Measurements from ENCODE around the gene ZNF584. TPM values are rescaled to one million over a fixed set of nuclear protein-coding genes. Genes with fewer than 3 reads are reported as not detected.

ZNF584 gene
- total RNA-seq, 2 donors from 2014 or later, result 10.8 to 19.4 TPM

DNA sequence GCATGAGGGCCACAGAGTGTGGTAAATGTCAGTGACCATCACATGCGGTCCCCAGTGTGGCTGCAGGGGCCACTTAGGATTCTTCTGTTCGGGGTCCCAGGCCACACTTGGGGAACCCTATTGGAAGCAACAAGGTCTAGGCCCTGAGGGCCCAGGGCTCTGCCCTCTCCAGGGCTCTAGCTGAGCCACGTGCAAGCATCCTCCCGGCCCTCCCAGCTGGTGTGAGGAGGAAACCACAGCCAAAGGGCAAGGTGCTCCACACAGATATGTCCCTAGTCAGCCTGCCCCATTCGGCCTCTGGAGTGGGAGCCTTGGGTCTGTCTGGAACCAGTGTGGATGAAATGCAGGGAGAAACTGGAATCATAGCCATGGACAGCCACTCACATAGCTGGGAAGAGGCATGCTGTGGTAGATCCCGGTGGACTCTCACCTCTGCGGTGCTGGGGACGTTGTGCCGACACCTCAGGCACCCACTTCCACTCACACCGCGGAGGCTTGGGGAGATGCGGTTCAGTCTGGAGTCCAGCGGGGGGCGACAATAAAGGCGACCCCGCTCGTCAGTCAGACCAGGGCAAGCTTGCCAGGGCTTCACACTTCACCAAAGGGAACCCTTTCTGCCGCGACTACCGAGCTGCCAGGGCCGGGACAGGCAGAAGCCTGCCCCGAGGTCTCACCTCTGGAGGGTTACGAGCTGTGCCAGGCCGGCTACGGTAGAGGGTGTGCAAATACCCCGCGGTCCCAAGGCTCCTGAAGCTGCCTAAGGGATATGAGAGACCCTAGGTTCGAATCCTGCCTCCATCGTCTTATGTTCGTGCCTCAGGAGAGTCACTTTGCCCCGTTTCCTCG, 41.6 kb upstream of the ZNF584 start:
- no peak for DNase-seq (ENCODE audit: low spot score)
- 84% methylated on average over 32 of the region's 32 CpGs for WGBS
- Histone ChIP-seq H3K9me3 (no peaks in the 10 kb centered on the region), H3K27me3 (replicated peaks; ENCODE audit: insufficient read depth) (no peaks in the 10 kb centered on the region), H3K36me3 (no peaks in the 10 kb centered on the region), H3K4me1 (replicated peaks) (no peaks in the 10 kb centered on the region), H3K27ac (no peak overlapping the region), H3K4me3 (no peak overlapping the region)
- intact Hi-C loops (cut with DNase I), result no loop called here
- no peak for TF ChIP-seq POLR2AphosphoS5 (IDR thresholded peaks at IDR 0.05)
- no peak for TF ChIP-seq POLR2A (IDR thresholded peaks at IDR 0.05)
- TF ChIP-seq, protein P1, sequence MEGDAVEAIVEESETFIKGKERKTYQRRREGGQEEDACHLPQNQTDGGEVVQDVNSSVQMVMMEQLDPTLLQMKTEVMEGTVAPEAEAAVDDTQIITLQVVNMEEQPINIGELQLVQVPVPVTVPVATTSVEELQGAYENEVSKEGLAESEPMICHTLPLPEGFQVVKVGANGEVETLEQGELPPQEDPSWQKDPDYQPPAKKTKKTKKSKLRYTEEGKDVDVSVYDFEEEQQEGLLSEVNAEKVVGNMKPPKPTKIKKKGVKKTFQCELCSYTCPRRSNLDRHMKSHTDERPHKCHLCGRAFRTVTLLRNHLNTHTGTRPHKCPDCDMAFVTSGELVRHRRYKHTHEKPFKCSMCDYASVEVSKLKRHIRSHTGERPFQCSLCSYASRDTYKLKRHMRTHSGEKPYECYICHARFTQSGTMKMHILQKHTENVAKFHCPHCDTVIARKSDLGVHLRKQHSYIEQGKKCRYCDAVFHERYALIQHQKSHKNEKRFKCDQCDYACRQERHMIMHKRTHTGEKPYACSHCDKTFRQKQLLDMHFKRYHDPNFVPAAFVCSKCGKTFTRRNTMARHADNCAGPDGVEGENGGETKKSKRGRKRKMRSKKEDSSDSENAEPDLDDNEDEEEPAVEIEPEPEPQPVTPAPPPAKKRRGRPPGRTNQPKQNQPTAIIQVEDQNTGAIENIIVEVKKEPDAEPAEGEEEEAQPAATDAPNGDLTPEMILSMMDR (IDR thresholded peaks at IDR 0.05), result no peak

DNA sequence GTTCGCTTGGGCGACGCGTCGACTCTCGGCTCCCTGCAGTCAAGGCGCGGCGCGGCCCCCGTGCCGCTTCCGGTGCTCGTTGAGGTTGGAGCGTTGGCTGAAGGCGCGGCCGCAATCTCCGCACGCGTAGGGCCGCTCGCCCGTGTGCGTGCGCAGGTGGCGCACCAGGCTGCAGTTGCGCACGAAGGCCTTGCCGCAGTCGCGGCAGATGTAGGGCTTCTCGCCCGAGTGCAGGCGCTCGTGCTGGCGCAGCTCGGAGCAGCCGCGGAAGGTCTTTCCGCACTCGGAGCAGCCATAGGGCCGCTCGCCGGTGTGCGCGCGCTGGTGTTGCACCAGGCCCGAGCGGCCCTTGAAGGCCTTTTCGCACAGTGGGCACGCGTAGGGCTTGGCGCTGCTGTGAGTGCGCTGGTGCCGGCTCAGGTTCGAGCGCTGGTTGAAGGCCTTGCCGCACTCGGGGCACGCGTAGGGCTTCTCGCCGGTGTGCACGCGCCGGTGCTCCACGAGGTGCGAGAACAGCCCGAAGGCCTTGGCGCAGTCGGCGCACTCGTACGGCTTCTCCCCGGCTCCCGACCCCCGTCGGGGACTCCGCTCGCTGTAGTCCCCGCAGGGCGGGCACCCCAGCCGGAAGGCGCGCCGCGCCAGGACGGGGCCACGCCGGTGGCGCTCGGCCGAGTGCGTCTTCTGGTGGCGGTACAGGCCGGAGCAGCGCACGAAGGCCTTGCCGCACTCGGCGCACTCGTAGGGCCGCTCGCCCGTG, 40.6 kb upstream of the ZNF584 start:
- WGBS, result 74% methylated on average over 72 of the region's 106 CpGs
- no peaks in the 10 kb centered on the region for H3K27me3 ChIP-seq (replicated peaks; ENCODE audit: insufficient read depth)
- H3K36me3 ChIP-seq, result no peaks in the 10 kb centered on the region
- H3K4me1 ChIP-seq (replicated peaks), result no peaks in the 10 kb centered on the region
- H3K4me3 ChIP-seq, result no peak overlapping the region
- no peaks in the 10 kb centered on the region for H3K9me3 ChIP-seq
- TF ChIP-seq POLR2AphosphoS5 (IDR thresholded peaks at IDR 0.05) (no peak), POLR2A (IDR thresholded peaks at IDR 0.05) (no peak)
- TF ChIP-seq, protein P1 (IDR thresholded peaks at IDR 0.05), result no peak
- no peak overlapping the region for H3K27ac ChIP-seq
- intact Hi-C loops (cut with DNase I), result no loop called here
- no peak for DNase-seq (ENCODE audit: low spot score)

DNA sequence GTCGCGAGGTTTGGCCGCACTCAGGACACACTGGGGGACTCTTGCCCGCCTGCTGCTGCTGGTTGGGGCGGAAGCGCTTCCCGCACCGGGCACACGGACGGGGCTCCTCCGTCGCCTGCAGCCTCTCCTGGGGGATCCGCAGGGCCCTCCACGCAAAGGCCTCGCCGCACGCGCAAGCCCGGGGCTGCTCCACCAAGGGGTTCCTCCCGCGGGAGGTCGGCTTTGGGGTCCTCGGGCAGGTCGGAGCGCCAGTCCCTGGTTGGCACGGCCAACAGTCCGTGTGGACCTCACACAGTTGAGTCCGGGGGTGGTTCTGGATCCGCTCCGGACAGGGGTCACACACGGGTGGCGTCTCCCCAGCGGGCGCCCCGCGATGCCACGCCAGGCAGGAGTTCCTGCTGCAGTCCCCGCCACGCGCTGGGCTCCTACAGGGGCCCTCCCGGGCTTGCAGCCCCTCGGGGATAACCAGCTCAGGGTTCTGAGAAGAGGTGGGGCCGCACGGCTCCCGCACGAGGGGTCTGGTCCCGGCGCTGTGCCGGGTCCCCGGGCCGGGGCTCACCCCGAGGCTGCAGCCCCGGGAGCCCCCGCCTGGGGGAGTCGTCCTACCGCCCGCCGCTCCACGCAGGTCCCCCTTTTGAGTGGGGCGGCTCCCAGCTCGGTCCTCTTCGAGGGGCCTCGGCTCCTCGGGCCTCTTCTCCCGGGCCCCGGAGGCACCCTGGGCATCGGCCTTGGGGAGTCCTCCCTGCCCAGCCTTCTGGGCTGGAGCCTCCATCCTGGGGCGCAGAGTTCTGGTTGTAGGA, 39.7 kb upstream of the ZNF584 start:
- Histone ChIP-seq H3K9me3 (no peaks in the 10 kb centered on the region), H3K27ac (no peak overlapping the region), H3K36me3 (no peaks in the 10 kb centered on the region), H3K4me3 (no peak overlapping the region), H3K4me1 (replicated peaks) (no peaks in the 10 kb centered on the region), H3K27me3 (replicated peaks; ENCODE audit: insufficient read depth) (no peaks in the 10 kb centered on the region)
- TF ChIP-seq POLR2A (IDR thresholded peaks at IDR 0.05) (no peak), POLR2AphosphoS5 (IDR thresholded peaks at IDR 0.05) (no peak)
- TF ChIP-seq, protein P1 (IDR thresholded peaks at IDR 0.05), result no peak
- WGBS, result 90% methylated on average over 64 of the region's 68 CpGs
- no peak for DNase-seq (ENCODE audit: low spot score)
- intact Hi-C loops (cut with DNase I), result no loop called here

DNA sequence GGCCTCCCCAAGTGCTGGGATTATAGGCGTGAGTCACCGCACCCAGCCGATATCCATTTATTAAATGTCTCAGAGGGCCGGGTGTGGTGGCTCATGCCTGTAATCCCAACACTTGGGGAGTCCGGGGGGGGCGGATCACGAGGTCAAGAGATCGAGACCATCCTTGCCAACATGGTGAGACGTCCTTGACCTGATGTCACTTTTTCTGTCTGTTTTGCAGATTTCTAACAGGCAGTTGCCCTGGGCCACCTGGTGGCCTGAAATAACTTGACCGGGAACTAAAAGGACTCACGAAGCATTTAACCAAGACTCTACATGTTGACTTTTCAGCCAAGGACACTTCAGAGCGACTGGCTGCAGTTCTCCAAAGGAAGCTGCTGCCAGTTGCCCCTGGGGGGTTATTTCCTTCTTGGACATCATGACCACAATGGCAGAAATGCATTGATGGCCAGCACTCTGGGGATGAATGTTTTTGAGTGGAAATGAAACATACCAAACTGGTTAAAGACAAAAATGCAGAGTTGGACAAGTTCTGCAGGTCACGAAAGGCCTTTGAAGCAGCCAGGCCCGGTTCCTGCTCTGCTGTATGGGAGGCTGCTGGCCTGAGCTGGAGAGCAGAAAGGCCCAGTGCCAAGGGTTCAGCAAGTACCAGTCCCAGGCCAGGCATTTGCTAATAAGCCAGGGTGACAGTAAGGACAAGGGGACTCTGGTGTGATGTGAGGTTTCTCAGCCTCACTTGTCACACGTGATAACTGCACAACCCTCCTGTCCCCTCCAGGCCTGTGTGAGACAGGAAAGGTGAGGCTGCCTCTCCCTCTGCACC, 35.9 kb upstream of the ZNF584 start:
- no peak for TF ChIP-seq POLR2A (IDR thresholded peaks at IDR 0.05)
- TF ChIP-seq, protein P1 (IDR thresholded peaks at IDR 0.05), result no peak
- TF ChIP-seq POLR2AphosphoS5 (IDR thresholded peaks at IDR 0.05), result no peak
- Histone ChIP-seq H3K4me3 (no peak overlapping the region), H3K36me3 (no peaks in the 10 kb centered on the region), H3K4me1 (replicated peaks) (no peaks in the 10 kb centered on the region), H3K27ac (no peak overlapping the region), H3K9me3 (no peaks in the 10 kb centered on the region), H3K27me3 (replicated peaks; ENCODE audit: insufficient read depth) (no peaks in the 10 kb centered on the region)
- intact Hi-C loops (cut with DNase I), result no loop called here
- no peak for DNase-seq (ENCODE audit: low spot score)
- WGBS, result 75% methylated on average over 15 of the region's 15 CpGs
